HG03575 (cell line): ENCODE results near the gene KIAA1210.

Experiments
- ATAC-seq: cut with Tn5 transposase; IDR thresholded peaks from one replicate; pipeline ENCODE4 v1.9.1; 2021; ENCODE audit not compliant: unreplicated experiment, insufficient number of reproducible peaks, low FRiP score; ENCODE audit errors: extremely low read depth

KIAA1210 gene

GRCh38 chrX:119127650-119128049 lies at the start of gene KIAA1210:
KIAA1210 (minus strand) TSS chrX:119127812; CDS start chrX:119123642, 4,170 bp downstream.
- no peak for ATAC-seq

- no peak for ATAC-seq
Measured at GRCh38 chrX:119177278-119177677, 49.7 kb upstream of the KIAA1210 start.

GRCh38 chrX:119174900-119175299 lies 47.3 kb upstream of the KIAA1210 start:
- ATAC-seq: no peak

GRCh38 chrX:119168104-119168503 lies 40.5 kb upstream of the KIAA1210 start:
- ATAC-seq: no peak

GRCh38 chrX:119158226-119158625 lies 30.6 kb upstream of the KIAA1210 start:
- no peak for ATAC-seq

- no peak for ATAC-seq
Measured at GRCh38 chrX:119156241-119156640, 28.6 kb upstream of the KIAA1210 start.

GRCh38 chrX:119155416-119156035 lies 27.9 kb upstream of the KIAA1210 start:
- no peak for ATAC-seq

GRCh38 chrX:119151051-119151380 lies 23.4 kb upstream of the KIAA1210 start:
- ATAC-seq: no peak

- no peak for ATAC-seq
Measured at GRCh38 chrX:119150163-119151050, 22.8 kb upstream of the KIAA1210 start.

GRCh38 chrX:119147486-119147885 lies 19.9 kb upstream of the KIAA1210 start:
- no peak for ATAC-seq

GRCh38 chrX:119145241-119145653 lies 17.6 kb upstream of the KIAA1210 start:
- no peak for ATAC-seq

- no peak for ATAC-seq
Measured at GRCh38 chrX:119134466-119134865, 6.9 kb upstream of the KIAA1210 start.

- ATAC-seq: no peak
Measured at GRCh38 chrX:119132961-119133360, 5.3 kb upstream of the KIAA1210 start.

GRCh38 chrX:119132316-119132715 lies 4.7 kb upstream of the KIAA1210 start:
- no peak for ATAC-seq

- no peak for ATAC-seq
Measured at GRCh38 chrX:119130911-119131310, 3.3 kb upstream of the KIAA1210 start.

- ATAC-seq: no peak
Measured at GRCh38 chrX:119121341-119121740, 6.3 kb downstream of the KIAA1210 start.

- ATAC-seq: peak; percentile 87
Measured at GRCh38 chrX:119118780-119119395, 8.7 kb downstream of the KIAA1210 start.

- ATAC-seq: no peak
Measured at GRCh38 chrX:119107206-119107605, 20.4 kb downstream of the KIAA1210 start.

GRCh38 chrX:119105826-119106225 lies 21.8 kb downstream of the KIAA1210 start:
- ATAC-seq: no peak

- ATAC-seq: no peak
Measured at GRCh38 chrX:119101168-119101567, 26.4 kb downstream of the KIAA1210 start.
